Measurements from ENCODE around the gene REG4.
"Not testable (repeated sequence)": the region's sequence is repeated elsewhere in the genome, so short reads cannot be mapped to it uniquely, and the experiment has no call there.

DNA sequence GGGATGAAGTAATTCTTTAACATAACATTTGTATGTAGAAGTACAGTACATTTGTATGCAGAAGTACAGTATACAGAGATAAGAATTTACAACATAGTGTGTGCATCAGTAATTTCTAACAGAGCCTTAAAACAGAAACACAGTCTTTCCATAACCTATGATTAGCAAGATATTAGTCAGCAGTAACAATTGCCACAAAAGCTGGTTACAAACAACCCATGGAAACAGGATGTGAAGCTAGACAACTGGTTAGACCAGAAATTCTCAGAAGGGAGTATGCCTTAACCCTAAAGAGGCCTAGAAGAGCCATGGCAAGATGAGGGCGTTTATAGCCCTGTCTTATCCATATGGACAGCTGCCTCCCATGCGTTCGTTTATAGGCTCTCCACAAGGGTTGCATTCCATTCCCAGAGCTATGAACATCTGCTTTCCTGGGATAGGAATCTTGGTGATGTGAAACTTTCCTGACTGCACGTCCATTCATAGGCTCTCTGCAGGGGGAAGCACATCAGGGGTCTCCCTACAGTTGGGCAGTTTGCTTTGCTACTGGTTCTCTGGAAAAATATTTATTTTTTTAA, 24.7 kb downstream of the REG4 start:
- not testable (repeated sequence) for TF ChIP-seq CTCF (conservative IDR thresholded peaks at IDR 0.05); ZFX (IDR thresholded peaks at IDR 0.05)
